ENCODE results near the gene KRCC1.

Gene KRCC1

GRCh38 chr2:88016960-88017779, 38.4 kb downstream of the KRCC1 start:
- Histone ChIP-seq H3K27ac (ENCODE audit: low read depth, low read length) (peak overlapping the region; percentile 81), H3K79me2 (ENCODE audit: control insufficient read depth, low read length) (peaks cover 5% of the 10 kb centered on the region; the same call in 1 of the 2 replicates), H3K9me2 (replicated peaks; ENCODE audit: control insufficient read depth, low read length) (no peaks in the 10 kb centered on the region)

GRCh38 chr2:88016086-88016959, 39.3 kb downstream of the KRCC1 start, which contains the start of gene RNU2-63P:
Gene RNU2-63P, minus strand, starts transcription at chr2:88016547.
- Histone ChIP-seq H3K4me3 (ENCODE audit: low read length) (peak within 1 kb of the TSS; percentile 91), H3K9me3 (ENCODE audit: control insufficient read depth, insufficient read depth, low read length) (peaks cover 15% of the 10 kb centered on the region), H3K4me2 (ENCODE audit: low read length) (peak within 1 kb of the TSS; percentile 80), H3K4me1 (ENCODE audit: control insufficient read depth, low read length) (peaks cover 18% of the 10 kb centered on the region), H4K20me1 (ENCODE audit: control insufficient read depth, insufficient read depth, low read depth, low read length) (no peaks in the 10 kb centered on the region), H3K79me2 (ENCODE audit: control insufficient read depth, low read length) (peaks cover 5% of the 10 kb centered on the region; the same call in 1 of the 2 replicates), H3K36me3 (ENCODE audit: control insufficient read depth, low read length) (peaks cover 3% of the 10 kb centered on the region; the same call in 1 of the 2 replicates), H3K27me3 (ENCODE audit: control insufficient read depth, low read length) (no peaks in the 10 kb centered on the region), H3K27ac (ENCODE audit: low read depth, low read length) (peak within 1 kb of the TSS; percentile 81), H3F3A (ENCODE audit: control insufficient read depth, insufficient read depth) (peaks cover 14% of the 10 kb centered on the region), H3K9me2 (replicated peaks; ENCODE audit: control insufficient read depth, low read length) (no peaks in the 10 kb centered on the region)
- TF ChIP-seq CTCF (IDR thresholded peaks at IDR 0.05; ENCODE audit: low read depth, low read length, poor library complexity, severe bottlenecking) (no peak), EZH2phosphoT487 (IDR thresholded peaks at IDR 0.05; ENCODE audit: borderline replicate concordance, low read length) (no peak)

More at GRCh38 chr2:88016960-88017779, 38.4 kb downstream of the KRCC1 start:
- H4K20me1 ChIP-seq (ENCODE audit: control insufficient read depth, insufficient read depth, low read depth, low read length), result no peaks in the 10 kb centered on the region
- no peak for TF ChIP-seq CTCF (IDR thresholded peaks at IDR 0.05; ENCODE audit: low read depth, low read length, poor library complexity, severe bottlenecking)
- TF ChIP-seq EZH2phosphoT487 (IDR thresholded peaks at IDR 0.05; ENCODE audit: borderline replicate concordance, low read length), result no peak
- peak overlapping the region; percentile 80 for H3K4me2 ChIP-seq (ENCODE audit: low read length)
- H3K9me3 ChIP-seq (ENCODE audit: control insufficient read depth, insufficient read depth, low read length), result peaks cover 15% of the 10 kb centered on the region
- peaks cover 18% of the 10 kb centered on the region for H3K4me1 ChIP-seq (ENCODE audit: control insufficient read depth, low read length)
- peak overlapping the region; percentile 91 for H3K4me3 ChIP-seq (ENCODE audit: low read length)
- no peaks in the 10 kb centered on the region for H3K27me3 ChIP-seq (ENCODE audit: control insufficient read depth, low read length)
- peaks cover 14% of the 10 kb centered on the region for H3F3A ChIP-seq (ENCODE audit: control insufficient read depth, insufficient read depth)
- H3K36me3 ChIP-seq (ENCODE audit: control insufficient read depth, low read length), result peaks cover 3% of the 10 kb centered on the region; the same call in 1 of the 2 replicates

- Histone ChIP-seq H3K4me1 (ENCODE audit: control insufficient read depth, low read length) (peaks cover 10% of the 10 kb centered on the region), H3K4me2 (ENCODE audit: low read length) (no peak overlapping the region), H3K79me2 (ENCODE audit: control insufficient read depth, low read length) (no peaks in the 10 kb centered on the region), H3K36me3 (ENCODE audit: control insufficient read depth, low read length) (no peaks in the 10 kb centered on the region), H4K20me1 (ENCODE audit: control insufficient read depth, insufficient read depth, low read depth, low read length) (no peaks in the 10 kb centered on the region), H3F3A (ENCODE audit: control insufficient read depth, insufficient read depth) (peaks cover 13% of the 10 kb centered on the region), H3K9me3 (ENCODE audit: control insufficient read depth, insufficient read depth, low read length) (no peaks in the 10 kb centered on the region), H3K4me3 (ENCODE audit: low read length) (no peak overlapping the region), H3K27ac (ENCODE audit: low read depth, low read length) (no peak overlapping the region), H3K9me2 (replicated peaks; ENCODE audit: control insufficient read depth, low read length) (no peaks in the 10 kb centered on the region), H3K27me3 (ENCODE audit: control insufficient read depth, low read length) (no peaks in the 10 kb centered on the region)
- TF ChIP-seq EZH2phosphoT487 (IDR thresholded peaks at IDR 0.05; ENCODE audit: borderline replicate concordance, low read length) (no peak), CTCF (IDR thresholded peaks at IDR 0.05; ENCODE audit: low read depth, low read length, poor library complexity, severe bottlenecking) (no peak)
Measured at GRCh38 chr2:88011011-88011410, 44.6 kb downstream of the KRCC1 start.
